GM04504 (cell line): ENCODE results near the gene PAGE4.

Source experiments
- DNase-seq: peaks from one replicate; pipeline ENCODE4 v3.0.0-alpha.2; 2012; ENCODE audit warnings: low read depth

The PAGE4 gene

GRCh38 chrX:49876750-49877149 is 47.6 kb downstream of the PAGE4 start:
- no peak for DNase-seq

- no peak for DNase-seq
Observed at GRCh38 chrX:49877397-49878101, 48.4 kb downstream of the PAGE4 start.

DNA sequence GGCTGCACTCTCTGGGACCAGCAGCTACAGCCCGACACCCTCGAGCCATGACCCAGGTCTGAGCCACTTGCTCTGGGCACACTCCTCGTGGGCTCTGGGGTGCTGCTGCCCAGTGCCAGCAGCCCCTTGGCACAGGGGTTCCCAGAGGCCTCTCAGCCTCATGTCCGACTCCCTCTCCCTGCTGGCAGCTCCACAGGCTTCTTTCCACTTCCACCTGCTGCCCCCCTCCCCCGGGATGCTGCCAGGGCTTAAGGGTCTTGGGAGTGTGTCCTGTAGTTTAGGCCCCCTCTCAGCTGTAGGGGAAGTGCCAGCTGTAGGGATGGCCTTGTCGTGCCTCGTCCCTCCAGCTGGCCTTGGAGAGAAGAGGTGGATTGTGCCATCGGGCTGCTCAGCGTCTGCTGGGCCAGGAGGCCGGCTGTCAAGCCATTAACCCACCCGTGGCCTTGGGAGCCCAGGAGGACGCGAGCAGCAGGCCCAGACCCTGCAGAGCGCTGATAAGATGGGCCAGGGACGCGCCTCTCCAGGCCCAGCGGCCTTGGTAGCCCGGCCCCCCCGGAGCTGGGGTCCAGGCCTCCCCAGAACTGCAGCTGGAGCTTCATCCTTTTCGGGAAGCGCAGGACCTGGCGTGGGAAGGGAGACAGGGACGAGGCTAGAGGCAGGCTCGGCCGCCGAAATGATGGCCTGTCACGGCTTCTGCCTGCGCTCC is 49.2 kb downstream of the PAGE4 start:
- DNase-seq: no peak

- DNase-seq: peak; percentile 49
Observed at GRCh38 chrX:49878834-49879655, 49.9 kb downstream of the PAGE4 start, which contains the start of gene USP27X. USP27X (plus strand) TSS chrX:49879484; CDS start chrX:49880308, 824 bp downstream.

- no peak for DNase-seq
Observed at GRCh38 chrX:49879656-49880277, 50.7 kb downstream of the PAGE4 start.

DNA sequence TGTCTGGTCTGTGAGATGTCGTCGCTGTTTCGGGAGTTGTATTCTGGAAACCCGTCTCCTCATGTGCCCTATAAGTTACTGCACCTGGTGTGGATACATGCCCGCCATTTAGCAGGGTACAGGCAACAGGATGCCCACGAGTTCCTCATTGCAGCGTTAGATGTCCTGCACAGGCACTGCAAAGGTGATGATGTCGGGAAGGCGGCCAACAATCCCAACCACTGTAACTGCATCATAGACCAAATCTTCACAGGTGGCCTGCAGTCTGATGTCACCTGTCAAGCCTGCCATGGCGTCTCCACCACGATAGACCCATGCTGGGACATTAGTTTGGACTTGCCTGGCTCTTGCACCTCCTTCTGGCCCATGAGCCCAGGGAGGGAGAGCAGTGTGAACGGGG is 51.6 kb downstream of the PAGE4 start:
- no peak for DNase-seq
